ENCODE measurements around the gene HGS. TPM values are rescaled to one million over a fixed set of nuclear protein-coding genes. Genes with fewer than 3 reads are reported as not detected.

Gene HGS
- total and polyA plus RNA-seq, 2 of the 4 experiments (the other 2 are of a cell fraction) = 52.5 to 137 TPM

- dilution Hi-C loops (cut with HindIII; ENCODE audit: low sequenced_read_pairs, unreplicated experiment) (no loop called here), intact Hi-C loops (cut with micrococcal nuclease) (no loop called here), in situ Hi-C loops (cut with MboI; ENCODE audit: low sequenced_read_pairs) (no loop called here)
- WGBS, 2 experiments (ENCODE audit: extremely low coverage in 2 of 2, insufficient read length in 1 of 2) = 89% methylated on average over 13 of the region's 23 CpGs; no CpG with 5 or more reads in 1 of the 2 experiments
- Histone ChIP-seq H3K27ac (ENCODE audit: insufficient read depth, low read length) (no peak overlapping the region), H3K4me2 (ENCODE audit: low read depth, low read length) (no peak overlapping the region; the same call in 1 of the 2 replicates), H3K27me3 (ENCODE audit: control insufficient read depth, insufficient read depth, low read length) (no peaks in the 10 kb centered on the region), H3K36me3 (ENCODE audit: control insufficient read depth, insufficient read depth, low read length) (peaks cover 42% of the 10 kb centered on the region), H2AFZ (replicated peaks; ENCODE audit: low read length, poor library complexity) (peak overlapping the region; percentile 21), H4K8ac (ENCODE audit: low read depth in 2 of 2, low read length in 2 of 2) (no peak overlapping the region), H2BK5ac (ENCODE audit: low read depth, low read length, poor library complexity, severe bottlenecking) (no peak overlapping the region), H3K4ac (ENCODE audit: low read depth, low read length) (no peak overlapping the region), H3K23ac (ENCODE audit: low read depth, low read length) (no peak overlapping the region), H3K79me1 (ENCODE audit: low read depth in 1 of 2, low read length in 2 of 2) (peaks cover 15 to 65% of the 10 kb centered on the region in 2 experiments), H2AK5ac (ENCODE audit: low read depth, low read length) (no peak overlapping the region), H3K9me1 (ENCODE audit: insufficient read depth, low read length) (no peaks in the 10 kb centered on the region), H3K9me3 (ENCODE audit: control insufficient read depth, insufficient read depth, low read length) (no peaks in the 10 kb centered on the region), H3K4me3 (ENCODE audit: insufficient read depth, low read depth, low read length) (no peak overlapping the region), H3K56ac (ENCODE audit: extremely low read depth, insufficient read depth, low read length) (no peak overlapping the region), H4K20me1 (ENCODE audit: insufficient read depth, low read length) (peaks cover 54% of the 10 kb centered on the region), H4K5ac (ENCODE audit: low read depth, low read length) (no peak overlapping the region), H2AK9ac (replicated peaks; ENCODE audit: low read depth, low read length, poor library complexity) (peak overlapping the region; percentile 4), H3K14ac (replicated peaks; ENCODE audit: low read depth, low read length) (no peak overlapping the region), H2BK120ac (ENCODE audit: low read depth, low read length) (no peak overlapping the region), H2BK15ac (ENCODE audit: low read depth, low read length) (no peak overlapping the region), H4K91ac (ENCODE audit: insufficient read depth, low read depth, low read length) (no peak overlapping the region), H3K9ac (ENCODE audit: low read depth, low read length) (no peak overlapping the region), H3K4me1 (ENCODE audit: control insufficient read depth, insufficient read depth, low read length) (peaks cover 7% of the 10 kb centered on the region), H2BK20ac (ENCODE audit: low read depth, low read length) (no peak overlapping the region), H3K18ac (ENCODE audit: low read depth, low read length) (no peak overlapping the region)
- ATAC-seq (ENCODE audit: low read depth) (no peak), DNase-seq (no peak)
- POLR2A ChIA-PET (ENCODE audit: unreplicated experiment) = no interaction called here
- CTCF ChIA-PET = no interaction called here
- BruUV-seq (replicated peaks) = TSS peak; percentile 37
- TF ChIP-seq MAZ (IDR thresholded peaks at IDR 0.05; ENCODE audit: borderline replicate concordance, low read depth, low read length) = no peak
- TF ChIP-seq SMC3 (IDR thresholded peaks at IDR 0.05; ENCODE audit: low read depth, low read length) = no peak
- 0 out of 2 replicates have a peak, but pooled peaks have one; percentile 13 for TF ChIP-seq CTCF (conservative IDR thresholded peaks at IDR 0.05; ENCODE audit: low read depth, low read length)
- TF ChIP-seq CHD1 (IDR thresholded peaks at IDR 0.05; ENCODE audit: low read depth, low read length) = no peak
- no peak for TF ChIP-seq CEBPB (IDR thresholded peaks at IDR 0.05; ENCODE audit: low read depth, low read length)
- no peak for TF ChIP-seq MXI1 (IDR thresholded peaks at IDR 0.05; ENCODE audit: borderline replicate concordance, low read depth, low read length)
- no peak for TF ChIP-seq RFX5 (IDR thresholded peaks at IDR 0.05; ENCODE audit: low read depth, low read length)
- 0 out of 2 replicates have a peak, but pooled peaks have one; percentile 5 for TF ChIP-seq RAD21 (IDR thresholded peaks at IDR 0.05; ENCODE audit: low read length)
- no peak for TF ChIP-seq POLR2A (IDR thresholded peaks at IDR 0.05; ENCODE audit: low read depth, low read length)
- TF ChIP-seq, protein P1, sequence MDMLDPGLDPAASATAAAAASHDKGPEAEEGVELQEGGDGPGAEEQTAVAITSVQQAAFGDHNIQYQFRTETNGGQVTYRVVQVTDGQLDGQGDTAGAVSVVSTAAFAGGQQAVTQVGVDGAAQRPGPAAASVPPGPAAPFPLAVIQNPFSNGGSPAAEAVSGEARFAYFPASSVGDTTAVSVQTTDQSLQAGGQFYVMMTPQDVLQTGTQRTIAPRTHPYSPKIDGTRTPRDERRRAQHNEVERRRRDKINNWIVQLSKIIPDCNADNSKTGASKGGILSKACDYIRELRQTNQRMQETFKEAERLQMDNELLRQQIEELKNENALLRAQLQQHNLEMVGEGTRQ (IDR thresholded peaks at IDR 0.05; ENCODE audit: low read depth, low read length) = no peak
- no peak for TF ChIP-seq NFE2L2 (IDR thresholded peaks at IDR 0.05; ENCODE audit: low read depth, low read length)
- no peak for TF ChIP-seq RCOR1 (IDR thresholded peaks at IDR 0.05; ENCODE audit: insufficient replicate concordance, low read length)
- no peak for TF ChIP-seq MAFK (IDR thresholded peaks at IDR 0.05; ENCODE audit: low read depth, low read length)
- no peak for TF ChIP-seq BHLHE40 (IDR thresholded peaks at IDR 0.05; ENCODE audit: low read depth, low read length)
- no peak for TF ChIP-seq FOS (IDR thresholded peaks at IDR 0.05; ENCODE audit: low read depth, low read length)
Measured at GRCh38 chr17:81701288-81702071, 17.7 kb downstream of the HGS start.
